Erythroblast (primary cell): ENCODE data around the gene FGF22.

ENCODE experiments used
- GATA1 ChIP-seq: IDR thresholded peaks from 2 replicates; pipeline ENCODE4 v1.6.1; 2011; ENCODE audit warnings: low read depth, mild to moderate bottlenecking, control low read depth, low read length, moderate library complexity
- POLR2A ChIP-seq: IDR thresholded peaks from 2 replicates; pipeline ENCODE4 v1.6.1; 2011; ENCODE audit warnings: mild to moderate bottlenecking, low read length

DNA sequence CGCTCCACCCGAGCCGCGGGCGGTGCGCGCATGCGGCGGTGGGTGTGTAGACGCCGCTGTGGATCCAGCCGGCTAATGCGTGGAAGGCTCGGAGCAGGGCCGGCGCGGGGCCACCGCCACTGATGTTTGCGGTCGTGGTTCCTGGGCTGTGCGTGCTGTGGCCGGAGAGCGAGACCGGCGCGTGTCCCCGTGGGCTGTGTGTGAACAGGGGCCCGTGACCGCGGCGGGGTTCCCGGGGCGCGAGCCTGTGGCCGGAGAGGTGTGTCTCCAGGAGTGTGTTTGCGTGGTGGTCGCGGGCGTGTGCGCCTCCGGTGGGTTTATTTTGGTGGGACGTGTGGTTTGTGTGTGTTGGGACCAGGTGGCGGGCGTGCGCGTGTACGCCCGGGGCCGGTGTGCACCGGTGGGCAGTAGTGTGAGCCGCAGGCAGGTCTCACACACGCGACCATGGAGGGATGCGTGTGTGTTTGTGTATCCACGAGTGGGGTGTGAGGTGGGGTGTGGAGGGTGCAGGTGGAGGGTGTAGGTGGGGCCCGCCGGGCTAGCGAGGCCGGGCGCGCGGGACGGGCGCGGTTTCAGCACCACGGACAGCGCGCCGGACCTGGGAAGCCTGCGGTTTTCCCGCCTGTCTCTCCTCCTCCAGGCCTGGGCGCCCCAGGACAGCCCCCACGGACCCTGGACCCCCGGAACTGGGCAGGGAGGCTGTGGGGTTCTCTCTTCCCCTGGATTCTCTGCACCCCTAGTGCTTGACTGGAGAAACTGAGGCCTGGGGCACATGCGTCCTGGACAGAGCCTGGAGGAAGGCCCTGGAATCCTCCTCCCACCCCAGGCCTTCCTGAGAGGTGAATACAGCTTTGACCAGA is 48.4 kb upstream of the FGF22 start:
- no peak for TF ChIP-seq POLR2A
- no peak for TF ChIP-seq GATA1
